ENCODE measurements around the gene CXCL14.

GRCh38 chr5:135602882-135603721 is 24.3 kb upstream of the CXCL14 start:
- TF ChIP-seq EZH2 (IDR thresholded peaks at IDR 0.05; ENCODE audit: low read length, unreplicated experiment) = no peak
- TF ChIP-seq EZH2phosphoT487 (IDR thresholded peaks at IDR 0.05; ENCODE audit: borderline replicate concordance, low read length) = no peak

All from PC-3 (cell line).